Body of pancreas (tissue), 4 donors: ENCODE results near the gene PDCD1.

Source experiments
- CTCF ChIP-seq, 7 experiments: fragments of 450-650 bp in 4 of 7; fragments of 200-600 bp in 3 of 7; sonication (generic) in 3 of 7; IDR thresholded peaks; one replicate each; pipeline ENCODE4 v1.5.1; 2016 to 2019; ENCODE audit warnings: antibody characterized with exemption in 7 of 7
- POLR2A ChIP-seq, 3 donors: fragments of 450-650 bp; IDR thresholded peaks; one replicate each; pipeline ENCODE4 v1.6.1; 2016; ENCODE audit warnings: antibody characterized with exemption in 3 of 3, mild to moderate bottlenecking in 2 of 3

- TF ChIP-seq CTCF (IDR thresholded peaks at IDR 0.05) (no peak), POLR2A (IDR thresholded peaks at IDR 0.05) (no peak)
Measured at GRCh38 chr2:241904011-241904718, 45.5 kb upstream of the PDCD1 start.
